Measurements from ENCODE around the gene CLTCL1.

The CLTCL1 gene

DNA sequence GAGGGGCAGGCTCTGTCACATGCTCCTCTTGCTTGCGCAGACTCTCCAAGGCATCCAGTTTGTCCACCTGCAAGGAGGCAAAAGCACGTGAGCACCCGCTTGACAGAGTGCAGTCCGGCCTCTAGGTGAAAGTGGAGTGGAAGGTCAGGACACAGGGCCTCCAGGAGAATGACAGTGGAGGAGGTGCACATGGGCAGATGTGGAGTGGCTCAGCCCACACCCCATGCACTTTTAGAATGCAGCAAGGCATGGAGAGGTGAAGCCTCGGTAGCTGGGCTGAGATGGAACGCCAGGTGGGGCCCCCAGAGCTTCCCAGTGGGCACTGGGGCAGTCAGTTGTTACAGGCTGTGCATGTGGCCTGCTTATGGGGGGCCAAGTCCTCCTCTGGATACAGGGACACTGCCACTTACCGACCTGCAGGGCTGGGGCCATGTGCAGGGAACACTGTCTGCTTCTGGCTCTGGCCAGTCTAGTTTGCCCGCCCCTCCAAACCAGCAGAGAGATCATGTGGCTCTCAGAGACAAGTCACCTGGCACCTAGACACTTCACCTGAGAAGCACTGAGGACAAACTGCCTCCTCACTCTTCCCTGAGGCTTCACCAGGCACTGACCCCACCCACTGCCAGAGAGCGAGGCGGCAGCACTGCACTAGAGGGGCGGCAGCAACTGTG is 110.6 kb downstream of the CLTCL1 start:
- H3K4me3 ChIP-seq (ENCODE audit: low read depth, low read length): no peak overlapping the region
- TF ChIP-seq, protein P1, sequence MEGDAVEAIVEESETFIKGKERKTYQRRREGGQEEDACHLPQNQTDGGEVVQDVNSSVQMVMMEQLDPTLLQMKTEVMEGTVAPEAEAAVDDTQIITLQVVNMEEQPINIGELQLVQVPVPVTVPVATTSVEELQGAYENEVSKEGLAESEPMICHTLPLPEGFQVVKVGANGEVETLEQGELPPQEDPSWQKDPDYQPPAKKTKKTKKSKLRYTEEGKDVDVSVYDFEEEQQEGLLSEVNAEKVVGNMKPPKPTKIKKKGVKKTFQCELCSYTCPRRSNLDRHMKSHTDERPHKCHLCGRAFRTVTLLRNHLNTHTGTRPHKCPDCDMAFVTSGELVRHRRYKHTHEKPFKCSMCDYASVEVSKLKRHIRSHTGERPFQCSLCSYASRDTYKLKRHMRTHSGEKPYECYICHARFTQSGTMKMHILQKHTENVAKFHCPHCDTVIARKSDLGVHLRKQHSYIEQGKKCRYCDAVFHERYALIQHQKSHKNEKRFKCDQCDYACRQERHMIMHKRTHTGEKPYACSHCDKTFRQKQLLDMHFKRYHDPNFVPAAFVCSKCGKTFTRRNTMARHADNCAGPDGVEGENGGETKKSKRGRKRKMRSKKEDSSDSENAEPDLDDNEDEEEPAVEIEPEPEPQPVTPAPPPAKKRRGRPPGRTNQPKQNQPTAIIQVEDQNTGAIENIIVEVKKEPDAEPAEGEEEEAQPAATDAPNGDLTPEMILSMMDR (IDR thresholded peaks at IDR 0.05; ENCODE audit: low read depth, low read length): no peak

DNA sequence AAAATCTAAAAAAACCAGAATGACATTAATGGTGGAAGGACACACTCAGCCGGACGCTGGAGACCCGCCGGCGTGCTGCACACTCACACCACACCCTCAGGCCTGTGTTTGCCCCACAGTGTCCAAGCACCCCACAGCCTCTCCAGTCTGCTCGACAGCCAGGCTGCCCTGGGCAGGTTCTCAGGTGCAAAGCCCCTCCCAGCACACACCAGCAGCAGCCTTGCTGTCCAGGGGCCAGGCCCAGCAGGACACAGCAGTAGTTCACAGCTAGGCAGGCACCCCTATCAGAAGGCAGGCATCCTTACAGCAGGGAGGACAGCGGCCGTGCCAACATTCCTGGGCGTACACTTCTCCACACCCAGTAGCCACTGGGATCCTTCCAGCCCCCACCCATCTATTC is 111.3 kb downstream of the CLTCL1 start:
- TF ChIP-seq, protein P1 (IDR thresholded peaks at IDR 0.05; ENCODE audit: low read depth, low read length): no peak
- H3K4me3 ChIP-seq (ENCODE audit: low read depth, low read length): no peak overlapping the region

DNA sequence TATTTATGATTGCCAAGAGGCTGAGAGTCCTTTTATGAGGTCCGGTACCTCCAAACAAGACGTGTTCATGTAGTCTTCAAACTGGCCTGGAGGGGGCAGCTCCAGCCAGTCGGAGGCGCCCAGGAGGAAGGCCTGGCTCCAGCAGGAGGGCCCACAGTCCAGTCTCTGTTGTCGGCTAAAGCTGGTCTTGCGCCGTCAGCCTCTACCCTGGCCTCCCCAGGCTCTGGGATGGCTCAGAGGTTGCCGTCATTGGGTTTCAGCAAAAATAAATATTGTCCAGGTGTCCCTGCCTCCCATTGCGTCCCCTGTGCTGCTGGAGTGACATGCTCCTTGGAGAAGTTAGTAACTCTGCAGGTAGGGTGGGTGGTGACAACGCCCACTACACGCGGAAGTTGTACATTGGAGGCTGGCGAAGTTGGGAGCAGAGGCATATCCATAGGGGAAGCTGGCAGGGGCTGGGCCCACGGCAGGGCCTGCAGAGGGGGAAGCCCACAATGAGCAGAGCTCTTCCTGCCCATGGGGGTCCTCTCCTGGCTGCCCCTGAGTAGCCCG is 111.9 kb downstream of the CLTCL1 start:
- TF ChIP-seq, protein P1 (IDR thresholded peaks at IDR 0.05; ENCODE audit: low read depth, low read length): peak; percentile 60
- H3K4me3 ChIP-seq (ENCODE audit: low read depth, low read length): peak overlapping the region; percentile 81

DNA sequence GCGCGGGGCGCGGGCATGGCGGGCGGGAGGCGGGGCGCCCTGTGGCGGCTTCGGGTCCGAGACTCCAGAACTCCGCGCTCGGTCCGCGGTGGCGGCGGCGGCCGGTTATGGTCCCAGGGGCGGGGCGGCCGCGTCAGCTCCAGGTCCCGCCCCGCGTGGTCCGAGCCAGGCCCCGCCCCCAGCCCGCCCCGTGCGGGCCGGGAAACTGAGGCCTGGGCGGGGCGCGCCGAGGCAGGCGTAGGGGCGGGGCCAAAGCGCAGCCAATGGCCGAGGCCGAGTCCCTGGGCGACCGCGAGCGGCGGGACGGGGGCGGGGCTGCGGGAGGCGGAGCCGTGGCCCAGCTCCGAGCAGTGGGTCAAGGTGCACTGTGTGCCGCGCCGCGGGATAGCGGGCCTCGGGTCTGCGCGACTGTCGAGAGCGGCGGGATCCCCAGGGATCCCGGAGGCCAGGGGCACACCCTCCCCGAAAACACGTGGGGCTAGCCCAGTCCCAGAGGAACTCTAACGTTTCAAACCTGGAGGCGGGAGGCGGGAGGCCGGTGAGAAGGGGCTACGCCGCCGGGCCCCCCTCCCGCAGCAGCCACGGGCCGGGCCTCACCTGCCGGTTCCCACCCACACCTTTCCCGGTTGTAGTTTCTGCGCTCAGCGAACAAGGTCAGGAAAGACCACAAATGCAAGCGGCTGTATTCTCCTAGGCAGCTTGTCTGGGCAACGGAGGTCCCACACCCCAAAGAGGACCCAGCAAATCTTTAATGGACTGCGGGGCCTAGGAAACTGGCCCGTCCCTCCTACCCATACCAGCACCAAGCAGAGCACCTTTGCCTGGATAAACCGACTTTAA is 112.6 kb downstream of the CLTCL1 start, which contains the start of gene SLC25A1:
TSS of gene SLC25A1 (minus strand) at position 80 of the 840 bp plus-strand sequence. CDS start at position 17, 63 bp downstream.
- TF ChIP-seq, protein P1 (IDR thresholded peaks at IDR 0.05; ENCODE audit: low read depth, low read length): no peak
- peak within 1 kb of the TSS; percentile 81 for H3K4me3 ChIP-seq (ENCODE audit: low read depth, low read length)

DNA sequence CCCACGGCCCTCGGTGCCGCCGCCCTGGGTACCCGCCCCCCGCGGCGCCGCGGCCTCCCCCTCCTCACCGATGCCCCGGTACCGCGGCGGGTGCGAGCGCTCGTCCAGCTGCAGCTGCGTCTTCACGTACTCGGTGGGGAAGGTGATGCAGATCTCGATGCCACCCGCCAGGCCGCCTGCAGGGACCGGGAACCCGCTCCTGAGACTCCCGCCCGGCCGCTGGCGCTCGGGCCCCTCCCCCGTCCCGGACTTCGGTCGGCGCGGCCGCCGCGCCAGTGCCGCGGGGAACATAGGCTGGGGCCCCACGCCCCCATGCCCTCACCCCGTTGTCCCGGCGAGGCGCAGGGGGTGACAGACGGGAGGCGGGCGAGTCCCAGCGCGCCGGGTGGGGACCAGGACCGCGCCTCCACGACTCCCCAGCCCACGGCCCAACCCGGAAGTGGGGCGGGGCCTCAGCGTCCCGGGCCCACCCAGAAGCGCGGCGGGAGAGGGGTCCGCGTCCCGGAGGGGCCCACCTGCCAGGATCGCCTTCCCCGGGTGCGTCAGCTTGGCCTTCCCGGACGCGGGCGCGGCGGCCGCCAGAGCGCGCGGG is 113.4 kb downstream of the CLTCL1 start:
- TF ChIP-seq, protein P1 (IDR thresholded peaks at IDR 0.05; ENCODE audit: low read depth, low read length): no peak
- peak overlapping the region; percentile 81 for H3K4me3 ChIP-seq (ENCODE audit: low read depth, low read length)

DNA sequence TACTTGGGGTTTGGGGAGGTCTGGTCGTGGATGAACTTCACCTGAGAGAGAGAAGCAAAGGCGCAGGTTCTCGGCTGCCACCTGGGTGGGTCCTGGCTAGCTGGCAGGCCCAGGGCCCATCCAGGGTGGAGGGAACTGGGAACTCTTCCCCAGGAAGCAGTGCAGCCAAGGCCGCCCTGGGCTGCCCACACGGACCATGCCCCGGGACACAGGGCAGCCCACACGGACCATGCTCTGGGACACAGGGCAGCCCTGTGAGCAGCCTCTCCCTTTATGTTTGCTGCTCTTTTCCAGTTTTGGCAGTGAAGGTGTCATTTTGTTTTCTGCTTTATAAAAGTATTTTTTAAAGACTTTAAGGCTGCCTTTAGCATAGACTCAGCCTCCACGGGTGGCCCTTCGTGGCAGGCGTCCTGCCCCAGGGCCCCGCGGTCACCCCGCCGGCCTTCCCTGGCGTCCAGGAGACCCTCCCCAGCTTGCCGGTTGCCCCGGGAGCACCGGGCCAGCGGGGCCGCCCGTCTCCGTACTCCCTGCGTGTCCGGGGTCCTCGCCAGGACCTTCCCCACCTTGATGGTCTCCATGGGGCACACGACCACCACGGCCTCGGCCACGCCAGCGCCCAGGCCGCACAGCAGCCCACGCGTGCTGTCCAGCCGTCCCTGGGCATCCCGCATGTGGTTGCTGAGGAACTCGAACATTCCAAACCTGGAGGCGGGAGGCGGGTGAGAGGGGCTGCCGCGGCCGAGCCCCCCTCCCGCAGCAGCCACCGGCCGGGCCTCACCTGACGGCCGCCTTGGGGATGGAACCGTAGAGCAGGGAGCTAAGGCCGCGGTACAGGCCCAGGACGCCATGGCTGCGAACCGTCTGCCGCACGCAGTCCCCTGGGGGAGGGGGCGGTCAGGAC is 114.1 kb downstream of the CLTCL1 start:
- TF ChIP-seq, protein P1 (IDR thresholded peaks at IDR 0.05; ENCODE audit: low read depth, low read length): no peak
- peak overlapping the region; percentile 81 for H3K4me3 ChIP-seq (ENCODE audit: low read depth, low read length)
